GM19023 (cell line): Measurements from ENCODE around the gene B4GAT1.

Source experiments
- ATAC-seq: cut with Tn5 transposase; IDR thresholded peaks from one replicate; pipeline ENCODE4 v1.9.1; 2021; ENCODE audit warnings: mild to moderate bottlenecking, moderate library complexity; ENCODE audit not compliant: unreplicated experiment

B4GAT1 gene

GRCh38 chr11:66338276-66339161 lies 8.9 kb downstream of the B4GAT1 start:
- ATAC-seq = no peak

GRCh38 chr11:66337103-66337899 lies 10.1 kb downstream of the B4GAT1 start:
- no peak for ATAC-seq

- peak; percentile 65 for ATAC-seq
Measured at GRCh38 chr11:66336234-66337102, 11.0 kb downstream of the B4GAT1 start, which contains the start of gene RIN1. TSS of gene RIN1 (minus strand) at chr11:66336434. CDS start at chr11:66336402, 32 bp downstream.

GRCh38 chr11:66335531-66336233 lies 11.7 kb downstream of the B4GAT1 start:
- no peak for ATAC-seq

- ATAC-seq = no peak
Measured at GRCh38 chr11:66334605-66335442, 12.6 kb downstream of the B4GAT1 start.

DNA sequence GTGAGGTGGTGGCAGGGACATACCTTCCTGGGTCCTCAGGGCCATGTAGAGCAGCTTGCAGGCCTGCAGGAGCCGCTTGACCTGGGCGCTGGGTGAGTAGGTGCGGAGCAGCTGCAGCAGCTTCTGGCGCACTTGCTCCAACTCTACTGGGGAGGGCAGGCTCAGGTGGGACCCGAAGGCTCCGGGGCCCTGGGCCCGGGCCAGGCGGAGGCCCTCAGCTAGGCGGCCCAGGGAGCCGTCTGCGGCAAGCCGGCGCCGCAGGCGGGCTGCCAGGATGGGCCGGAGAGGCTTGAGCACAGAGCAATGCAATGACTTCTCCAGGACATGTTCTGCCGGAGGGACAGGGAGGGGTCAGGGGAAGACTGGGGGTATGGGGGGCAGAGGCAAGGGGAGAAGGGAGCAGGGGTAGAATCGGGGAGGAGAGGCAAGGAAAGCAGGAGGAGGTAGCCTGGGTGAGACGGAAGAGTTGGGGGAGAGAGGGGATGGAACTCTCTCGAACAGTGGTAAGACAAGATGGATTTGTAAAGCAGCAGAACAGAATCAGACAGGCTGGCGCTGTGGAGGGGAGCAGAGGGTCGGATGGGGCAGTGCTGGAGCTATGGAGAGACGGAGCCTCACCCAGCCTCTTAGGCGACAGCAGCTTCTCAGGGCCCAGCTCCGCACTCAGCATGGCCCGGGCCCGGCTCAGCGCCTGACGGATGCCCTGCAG lies 13.4 kb downstream of the B4GAT1 start:
- ATAC-seq = no peak

DNA sequence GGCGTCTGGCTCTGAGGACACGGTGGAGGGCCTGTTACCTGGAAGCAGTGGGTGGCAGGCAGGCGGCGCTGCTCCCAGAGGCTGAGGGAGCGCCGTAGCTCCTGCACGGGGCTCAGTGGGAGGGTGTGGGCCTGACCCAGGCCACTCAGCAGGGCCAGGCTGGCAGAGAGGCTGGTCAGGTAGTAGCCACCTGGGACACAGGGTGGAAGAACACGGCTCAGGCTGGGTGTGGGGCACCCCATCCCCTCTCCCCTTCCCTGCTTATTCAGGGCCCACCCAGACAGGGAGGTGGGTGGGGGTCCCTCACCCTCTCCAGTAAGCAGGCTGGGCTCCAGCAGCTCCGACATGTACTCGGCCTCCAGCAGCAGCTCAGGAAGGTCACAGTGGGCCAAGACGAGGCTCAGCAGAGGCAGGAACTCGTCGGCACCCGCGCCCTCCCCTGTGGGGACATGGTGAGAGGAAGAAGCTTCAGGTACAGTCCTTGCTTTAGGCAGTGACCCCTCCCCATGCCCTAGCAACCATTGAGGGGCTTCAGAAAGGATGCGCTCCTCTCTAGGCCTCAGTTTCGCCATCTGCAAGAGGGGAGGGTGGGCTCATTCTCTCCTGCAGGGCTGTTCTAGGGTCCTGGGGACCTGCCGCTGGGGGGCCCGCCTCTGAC lies 14.1 kb downstream of the B4GAT1 start:
- ATAC-seq = no peak

DNA sequence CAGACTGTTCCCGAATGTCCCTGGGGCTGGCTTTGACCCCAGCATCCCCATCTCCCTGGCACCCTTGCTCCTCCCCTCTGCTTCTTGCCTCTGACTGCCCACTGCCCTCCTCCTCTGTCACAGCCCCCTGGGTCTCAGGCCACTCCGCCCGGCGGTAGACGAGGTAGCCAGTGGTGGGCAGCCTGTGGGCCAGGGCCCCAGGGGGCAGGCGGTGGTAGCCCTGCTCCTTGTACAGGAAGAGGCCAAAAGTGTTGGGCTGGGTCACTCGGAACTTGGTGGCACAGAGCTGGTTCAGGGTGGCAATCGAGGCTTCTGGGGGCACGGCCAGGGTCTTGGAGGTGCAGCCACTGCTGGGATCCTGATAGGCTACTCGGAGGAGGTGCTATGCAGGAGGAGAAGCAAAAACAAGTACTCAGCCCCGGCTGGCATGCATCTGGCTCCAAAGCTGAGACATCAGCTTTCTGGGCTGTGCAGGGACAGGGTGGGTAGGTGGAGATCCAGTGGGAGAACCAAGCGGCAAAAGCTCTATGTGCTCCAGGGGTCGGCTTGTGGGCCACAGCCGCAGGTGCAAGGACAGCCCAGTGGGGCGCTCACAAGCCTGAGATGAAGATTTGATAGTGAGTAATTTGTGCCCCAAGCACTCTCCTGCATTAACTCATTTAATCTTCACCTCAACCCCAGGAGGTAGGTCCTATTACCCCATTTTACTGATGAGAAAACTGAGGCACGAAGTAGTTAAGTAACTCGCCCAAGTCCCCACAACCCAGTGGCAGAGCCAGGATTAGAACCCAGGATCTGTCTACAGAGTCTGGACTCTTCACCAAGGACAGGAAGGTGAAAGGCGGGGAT lies 14.8 kb downstream of the B4GAT1 start:
- ATAC-seq = no peak

GRCh38 chr11:66331542-66332370 lies 15.7 kb downstream of the B4GAT1 start:
- ATAC-seq = no peak

GRCh38 chr11:66330931-66331330 lies 16.5 kb downstream of the B4GAT1 start:
- no peak for ATAC-seq

GRCh38 chr11:66329165-66329673 lies 18.2 kb downstream of the B4GAT1 start:
- no peak for ATAC-seq

GRCh38 chr11:66328302-66329144 lies 18.9 kb downstream of the B4GAT1 start:
- no peak for ATAC-seq

GRCh38 chr11:66328031-66328301 lies 19.5 kb downstream of the B4GAT1 start:
- no peak for ATAC-seq

DNA sequence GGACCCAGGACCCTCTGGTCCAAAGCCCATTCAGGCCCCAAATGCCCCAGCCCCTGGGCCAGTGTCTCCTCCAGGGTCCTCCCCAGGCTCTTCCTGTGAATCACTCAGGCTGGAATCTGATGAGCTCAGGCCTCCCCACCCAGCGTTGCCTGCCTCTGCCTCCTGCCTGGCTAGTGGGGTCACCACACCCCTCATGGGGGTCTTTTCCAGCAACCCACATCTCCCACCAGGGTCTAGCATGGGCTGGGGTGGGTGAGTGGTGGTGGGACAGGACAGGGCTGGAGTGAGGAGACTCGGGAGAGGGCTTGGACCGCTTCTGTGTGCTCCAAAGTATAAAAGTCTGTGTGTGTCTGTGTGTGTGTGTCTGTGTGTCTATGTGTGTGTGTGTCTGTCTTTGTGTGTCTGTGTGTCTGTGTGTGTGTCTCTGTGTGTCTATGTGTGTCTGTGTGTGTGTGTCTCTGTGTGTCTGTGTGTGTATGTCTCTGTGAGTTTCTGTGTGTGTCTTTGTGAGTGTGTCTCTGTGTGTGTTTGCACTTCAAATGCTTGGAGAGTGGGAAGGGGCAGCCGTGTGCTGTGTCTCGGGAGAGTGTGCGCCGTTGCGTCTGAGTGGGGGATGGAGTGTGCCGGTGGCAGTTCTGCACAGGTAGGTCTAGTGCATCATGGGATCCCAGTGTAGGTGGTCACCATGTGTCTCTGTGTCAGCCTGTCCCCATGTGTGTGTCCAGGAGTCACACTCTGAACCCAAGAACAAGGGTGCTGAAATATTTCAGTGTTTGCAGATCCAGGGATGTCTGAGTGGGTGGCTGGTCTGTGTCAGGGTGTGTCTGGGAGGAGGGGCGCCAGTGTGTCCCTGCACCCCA lies 20.0 kb downstream of the B4GAT1 start:
- no peak for ATAC-seq
